ENCODE data around the gene QRSL1. TPM values are rescaled to one million over a fixed set of nuclear protein-coding genes. Genes with fewer than 3 reads are reported as not detected.

QRSL1 gene
- total RNA-seq, 1 experiment from 2014 or later = 19.5 TPM

DNA sequence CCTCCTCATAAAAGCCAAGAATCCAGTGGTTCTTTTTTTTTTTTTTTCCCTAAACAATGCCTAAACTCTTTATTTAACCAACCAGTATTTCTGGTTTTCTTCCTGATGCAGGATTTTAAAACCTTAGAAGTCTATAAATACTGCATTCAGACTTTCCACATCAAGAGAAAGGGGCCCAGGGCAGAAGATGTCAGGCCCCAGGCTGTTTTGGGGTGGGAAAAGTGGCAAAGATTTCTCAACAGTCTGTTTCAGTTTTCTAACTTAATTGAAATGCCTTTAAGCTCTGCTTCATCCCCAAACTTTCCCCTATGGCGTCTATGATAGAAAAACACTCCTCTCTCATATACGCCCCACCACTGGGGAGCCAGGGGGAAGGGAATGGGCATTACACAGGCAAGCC lies 33.1 kb downstream of the QRSL1 start:
- Histone ChIP-seq H2BK20ac (ENCODE audit: low read depth, low read length, poor library complexity, severe bottlenecking) (no peak overlapping the region), H3K79me2 (ENCODE audit: insufficient read depth, low read length) (no peaks in the 10 kb centered on the region), H3K79me1 (ENCODE audit: insufficient read depth, low read depth, low read length, poor library complexity, severe bottlenecking) (no peaks in the 10 kb centered on the region), H3T11ph (ENCODE audit: low read length) (no peak overlapping the region), H3K9me3 (ENCODE audit: control insufficient read depth, low read depth, low read length) (no peaks in the 10 kb centered on the region), H2BK12ac (ENCODE audit: insufficient read length, low read depth, low read length) (no peak overlapping the region), H3K23me2 (ENCODE audit: insufficient read length, low read depth, low read length, poor library complexity, severe bottlenecking) (no peaks in the 10 kb centered on the region), H4K5ac (ENCODE audit: insufficient read length, low read depth, low read length) (no peak overlapping the region), H2BK15ac (ENCODE audit: low read depth, low read length) (no peak overlapping the region), H3K56ac (ENCODE audit: insufficient read length, low read depth, low read length) (no peak overlapping the region), H3K4me2 (ENCODE audit: insufficient read depth, insufficient read length, low read length) (no peak overlapping the region), H3K4ac (ENCODE audit: low read depth, low read length) (no peak overlapping the region), H3K14ac (ENCODE audit: insufficient read depth, low read length) (no peak overlapping the region), H4K91ac (ENCODE audit: insufficient read length, low read depth, low read length) (no peak overlapping the region), H2AFZ (ENCODE audit: low read length) (no peak overlapping the region), H2BK120ac (ENCODE audit: low read depth, low read length, poor library complexity, severe bottlenecking) (no peak overlapping the region), H3K27me3 (ENCODE audit: insufficient read depth, low read length) (no peaks in the 10 kb centered on the region), H3K9ac (ENCODE audit: extremely low read depth, insufficient read length, low read length) (no peak overlapping the region), H4K20me1 (ENCODE audit: control insufficient read depth, insufficient read depth, insufficient read length) (no peaks in the 10 kb centered on the region), H3K23ac (ENCODE audit: insufficient read length, low read depth, low read length) (no peak overlapping the region), H3K4me1 (ENCODE audit: insufficient read depth, low read length) (peaks cover 5% of the 10 kb centered on the region; the same call in 1 of the 2 replicates), H3K18ac (ENCODE audit: insufficient read length, low read depth, low read length) (no peak overlapping the region), H2AK5ac (ENCODE audit: insufficient read length, low read length) (no peak overlapping the region), H4K8ac (replicated peaks; ENCODE audit: insufficient read length, low read depth, low read length) (no peak overlapping the region), H3K27ac (ENCODE audit: insufficient read length, low read depth, low read length) (no peak overlapping the region), H2BK5ac (ENCODE audit: insufficient read length, low read length) (no peak overlapping the region)
- DNase-seq = no peak
- Mint-ChIP-seq H3K9me3 (peaks cover 16 to 21% of the 10 kb centered on the region in 2 experiments), H3K27me3 (ENCODE audit: low read depth) (no peaks in the 10 kb centered on the region), H3K27ac (no peak overlapping the region), H3K4me3 (no peak overlapping the region), H3K36me3 (ENCODE audit: insufficient read depth in 1 of 3, low read depth in 3 of 3) (peaks cover 52 to 64% (median 60%) of the 10 kb centered on the region in 3 experiments), H3K4me1 (peaks cover 31 to 32% of the 10 kb centered on the region in 2 experiments)
- TF ChIP-seq, protein P1, sequence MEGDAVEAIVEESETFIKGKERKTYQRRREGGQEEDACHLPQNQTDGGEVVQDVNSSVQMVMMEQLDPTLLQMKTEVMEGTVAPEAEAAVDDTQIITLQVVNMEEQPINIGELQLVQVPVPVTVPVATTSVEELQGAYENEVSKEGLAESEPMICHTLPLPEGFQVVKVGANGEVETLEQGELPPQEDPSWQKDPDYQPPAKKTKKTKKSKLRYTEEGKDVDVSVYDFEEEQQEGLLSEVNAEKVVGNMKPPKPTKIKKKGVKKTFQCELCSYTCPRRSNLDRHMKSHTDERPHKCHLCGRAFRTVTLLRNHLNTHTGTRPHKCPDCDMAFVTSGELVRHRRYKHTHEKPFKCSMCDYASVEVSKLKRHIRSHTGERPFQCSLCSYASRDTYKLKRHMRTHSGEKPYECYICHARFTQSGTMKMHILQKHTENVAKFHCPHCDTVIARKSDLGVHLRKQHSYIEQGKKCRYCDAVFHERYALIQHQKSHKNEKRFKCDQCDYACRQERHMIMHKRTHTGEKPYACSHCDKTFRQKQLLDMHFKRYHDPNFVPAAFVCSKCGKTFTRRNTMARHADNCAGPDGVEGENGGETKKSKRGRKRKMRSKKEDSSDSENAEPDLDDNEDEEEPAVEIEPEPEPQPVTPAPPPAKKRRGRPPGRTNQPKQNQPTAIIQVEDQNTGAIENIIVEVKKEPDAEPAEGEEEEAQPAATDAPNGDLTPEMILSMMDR (conservative IDR thresholded peaks at IDR 0.05) = no peak
- no CpG with 5 or more reads among the region's 2 CpGs for WGBS (ENCODE audit: extremely low coverage, insufficient read length, low lambda C conversion rate)

Data from H9 (cell line).